HepG2 (cell line): ENCODE measurements around the gene PDCD10. TPM values are rescaled to one million over a fixed set of nuclear protein-coding genes. Genes with fewer than 3 reads are reported as not detected.

ENCODE experiments used
- ATAC-seq: fragments of 200-7000 bp; cut with Tn5 transposase; 3 replicates; pipeline ENCODE4 v1.9.1; 2020; ENCODE audit warnings: mild to moderate bottlenecking, moderate library complexity
- BruUV-seq: library from RNA; stranded (reverse); fragments of 400-500 nt; replicated peaks from 2 replicates; lab custom pipeline; 2021; lab: Mats Ljungman, UMichigan
- CTCF ChIA-PET: fragments of 300-600 bp; formaldehyde crosslinking; extraction: SDS; loops from one replicate; lab custom pipeline; 2021; ENCODE audit warnings: low total read pairs, inconsistent platforms, low intra/inter-chr PET ratio; lab: Yijun Ruan, JAX
- POLR2A ChIA-PET: fragments of 350-600 bp; sonication (Branson Sonifier 250); formaldehyde crosslinking; loops from one replicate; lab custom pipeline; 2020; ENCODE audit warnings: antibody characterized with exemption, inconsistent platforms; lab: Yijun Ruan, JAX
- DNase-seq: peaks from one replicate; pipeline ENCODE4 v3.0.0-alpha.2; 2015; ENCODE audit warnings: low spot score
- FAIRE-seq: peaks from 3 replicates; lab custom pipeline; 2011; peaks lifted over from hg19 to GRCh38; lab: Jason Lieb, UNC
- H2AFZ ChIP-seq: one replicate; pipeline ENCODE4 v1.6.1; 2011; ENCODE audit warnings: low read length, inconsistent platforms
- H3K27ac ChIP-seq: fragments of 300-600 bp; 3 replicates; pipeline ENCODE4 v1.8.0; 2011; ENCODE audit warnings: mixed run types, mild to moderate bottlenecking, mixed read lengths, low read length, inconsistent platforms; ENCODE audit not compliant: insufficient read depth; ENCODE audit errors: extremely low read length
- H3K27me3 ChIP-seq, 2 experiments: fragments of 200-600 bp in 1 of 2; 2 replicates in 1 of 2; 3 replicates in 1 of 2; pipeline versions ENCODE4 v1.6.0 to v1.8.0; 2011; ENCODE audit warnings: low read length in 2 of 2, mild to moderate bottlenecking in 2 of 2, moderate library complexity in 2 of 2, inconsistent platforms in 1 of 2; ENCODE audit not compliant: insufficient read depth in 2 of 2, control insufficient read depth in 1 of 2
- H3K36me3 ChIP-seq, 2 experiments: fragments of 200-600 bp in 1 of 2; replicated peaks in 1 of 2; 2 replicates in 1 of 2; 3 replicates in 1 of 2; pipeline versions ENCODE4 v1.5.1 to v1.8.0; 2011; ENCODE audit warnings: low read length in 2 of 2, inconsistent platforms in 1 of 2; ENCODE audit not compliant: insufficient read depth in 2 of 2, control insufficient read depth in 1 of 2
- H3K4me1 ChIP-seq: 2 replicates; pipeline ENCODE4 v1.5.1; 2012; ENCODE audit warnings: low read length, inconsistent platforms; ENCODE audit not compliant: insufficient read depth
- H3K4me2 ChIP-seq: 2 replicates; pipeline ENCODE4 v1.6.0; 2011; ENCODE audit warnings: low read depth, low read length, inconsistent platforms
- H3K4me3 ChIP-seq, 3 experiments: fragments of 200-600 bp in 1 of 3; sonication (generic), shearing (Covaris generic) in 1 of 3; replicated peaks in 1 of 3; 2 replicates each; pipeline ENCODE4 v1.5.1; 2011 to 2016; ENCODE audit warnings: low read length in 3 of 3, inconsistent platforms in 2 of 3, low read depth in 2 of 3, mild to moderate bottlenecking in 2 of 3, control low read depth in 1 of 3, mixed read lengths in 1 of 3; ENCODE audit not compliant: insufficient read depth in 1 of 3
- H3K79me2 ChIP-seq: one replicate; pipeline ENCODE4 v1.6.1; 2011; ENCODE audit warnings: low read length, inconsistent platforms; ENCODE audit not compliant: insufficient read depth
- H3K9ac ChIP-seq: 2 replicates; pipeline ENCODE4 v1.6.0; 2011; ENCODE audit warnings: mild to moderate bottlenecking, low read depth, low read length, inconsistent platforms; ENCODE audit not compliant: insufficient read depth
- H3K9me3 ChIP-seq: 2 replicates; pipeline ENCODE4 v1.5.1; 2012; ENCODE audit warnings: mild to moderate bottlenecking, low read length
- H4K20me1 ChIP-seq: 2 replicates; pipeline ENCODE4 v1.6.0; 2011; ENCODE audit warnings: inconsistent platforms, mild to moderate bottlenecking, low read length, moderate library complexity; ENCODE audit not compliant: insufficient read depth
- ETV5 ChIP-seq: IDR thresholded peaks from 2 replicates; pipeline ENCODE4 v1.6.1; 2018; ENCODE audit warnings: missing biosample characterization, missing genetic modification reagents, inconsistent platforms, borderline replicate concordance
- HOXA5 ChIP-seq: sonication (generic); formaldehyde crosslinking; IDR thresholded peaks from 2 replicates; pipeline ENCODE4 v1.4.0; 2020; ENCODE audit warnings: missing genetic modification reagents
- MTA3 ChIP-seq: sonication (generic); formaldehyde crosslinking; IDR thresholded peaks from 2 replicates; pipeline ENCODE4 v1.4.0; 2020; ENCODE audit warnings: missing genetic modification reagents
- NFE2L1 ChIP-seq: sonication (generic); formaldehyde crosslinking; IDR thresholded peaks from 2 replicates; pipeline ENCODE4 v1.4.0; 2020; ENCODE audit warnings: missing genetic modification reagents, mild to moderate bottlenecking, borderline replicate concordance
- NR3C1 ChIP-seq: sonication (generic); formaldehyde crosslinking; IDR thresholded peaks from 2 replicates; pipeline ENCODE4 v1.4.0; 2020; ENCODE audit warnings: missing genetic modification reagents
- SKI ChIP-seq: fragments of 450-650 bp; IDR thresholded peaks from one replicate; pipeline ENCODE4 v1.6.1; 2018; ENCODE audit warnings: mild to moderate bottlenecking; ENCODE audit not compliant: partially characterized antibody
- STAT5B ChIP-seq: sonication (generic); formaldehyde crosslinking; IDR thresholded peaks from 2 replicates; pipeline ENCODE4 v1.4.0; 2020; ENCODE audit warnings: missing genetic modification reagents
- ZNF224 ChIP-seq: sonication (generic); formaldehyde crosslinking; IDR thresholded peaks from 2 replicates; pipeline ENCODE4 v1.5.0; 2020; ENCODE audit warnings: mild to moderate bottlenecking, missing genetic modification reagents
- ZNF569 ChIP-seq: sonication (generic); formaldehyde crosslinking; IDR thresholded peaks from 2 replicates; pipeline ENCODE4 v1.5.0; 2020; ENCODE audit warnings: mild to moderate bottlenecking, missing genetic modification reagents, moderate library complexity, borderline replicate concordance
- ZNF790 ChIP-seq: sonication (generic); formaldehyde crosslinking; IDR thresholded peaks from 2 replicates; pipeline ENCODE4 v1.8.0; 2022; ENCODE audit warnings: missing genetic modification reagents, mild to moderate bottlenecking, borderline replicate concordance
- ZNF879 ChIP-seq: sonication (generic); formaldehyde crosslinking; IDR thresholded peaks from 2 replicates; pipeline ENCODE4 v1.8.1; 2023; ENCODE audit warnings: missing genetic modification reagents
- WGBS: methylation state at CpG from one replicate; pipeline ENCODE4 v1.1.6; 2017; ENCODE audit warnings: low lambda C conversion rate; 5-methylcytosine and 5-hydroxymethylcytosine counted together
- in situ Hi-C: cut with HindIII; loops from 2 replicates; pipeline ENCODE4 v1.10.0; 2017; ENCODE audit warnings: low pct_unique_long_range_greater_than_20kb; ENCODE audit not compliant: extremely low pct_ligation_motif_present
- intact Hi-C: fragments of 100-400 bp; cut with micrococcal nuclease; formaldehyde crosslinking; loops from one replicate; pipeline ENCODE4 v1.10.0; 2022; ENCODE audit not compliant: unreplicated experiment
- polyA plus RNA-seq, 8 experiments: library from polyadenylated mRNA; depleted of rRNA in 3 of 8; stranded (reverse) in 7 of 8; unstranded in 1 of 8; fragments of >200 nt; fragmentation: Illumina TruSeq in 4 of 8; extraction: Trizol in 4 of 8; gene quantifications; 2 replicates each; pipeline versions ENCODE4 v1.2.1 to v1.2.3, GENCODE V29; 2011 to 2016; ENCODE audit warnings: low read depth in 4 of 8, missing spikeins in 1 of 8, mixed read lengths in 1 of 8; ENCODE audit not compliant: insufficient read depth in 1 of 8
- total RNA-seq, 5 experiments: library from RNA; depleted of rRNA; stranded (reverse); fragments of >200 nt; fragmentation: Illumina TruSeq; extraction: Trizol; gene quantifications; 2 replicates each; pipeline ENCODE4 v1.2.3, GENCODE V29; 2016; ENCODE audit warnings: low read depth in 1 of 5
- TF ChIP-seq, protein P1 (sequence below): sonication (generic); formaldehyde crosslinking; IDR thresholded peaks from 2 replicates; pipeline ENCODE4 v1.5.0; 2020; ENCODE audit warnings: missing genetic modification reagents
- TF ChIP-seq, protein P2 (sequence below): IDR thresholded peaks from 2 replicates; pipeline ENCODE4 v1.6.1; 2018; ENCODE audit warnings: missing genetic modification reagents
- TF ChIP-seq, protein P3 (sequence below): sonication (generic); formaldehyde crosslinking; IDR thresholded peaks from 2 replicates; pipeline ENCODE4; 2020; ENCODE audit warnings: missing genetic modification reagents, mild to moderate bottlenecking, borderline replicate concordance

PDCD10 gene
- total and polyA plus RNA-seq, 2 of the 13 experiments (the other 11 are each of a cell fraction or from before 2014, with no cell fraction given) = 48.5 to 53.9 TPM

DNA sequence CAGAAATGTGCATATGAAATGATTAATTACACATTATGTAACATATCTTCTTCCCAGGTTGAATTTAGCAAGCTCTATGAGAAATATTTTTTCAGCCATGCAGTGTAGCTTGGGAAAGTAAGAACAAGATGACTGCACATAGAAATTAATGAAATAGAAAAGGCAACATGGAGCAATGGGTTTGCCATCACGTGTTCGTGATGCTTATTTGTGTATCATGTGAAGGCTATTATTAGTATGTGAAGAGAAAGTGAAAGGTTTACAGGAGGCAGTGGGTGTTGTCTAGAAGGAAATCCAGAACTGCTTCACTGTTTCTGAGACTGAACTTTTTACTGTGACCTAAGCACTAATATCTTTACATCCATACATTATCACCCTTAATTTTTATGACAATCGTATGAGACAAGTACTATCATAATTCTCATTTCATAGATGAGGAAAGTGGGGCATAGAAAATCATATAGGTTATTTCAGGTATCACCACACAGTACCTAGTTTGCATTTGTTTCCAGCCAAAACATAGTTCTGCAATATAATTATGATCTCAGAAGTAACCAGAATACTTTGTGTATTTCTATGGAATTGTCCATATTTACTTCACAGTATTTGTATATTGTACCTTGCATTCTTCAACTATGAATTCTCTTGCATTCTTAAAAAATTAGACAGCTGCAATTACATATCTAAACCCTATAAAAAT, 15.7 kb upstream of the PDCD10 start:
- intact Hi-C loops = no loop called here
- Histone ChIP-seq H3K4me1 (peaks cover 11% of the 10 kb centered on the region), H3K27ac (no peak overlapping the region), H3K9ac (no peak overlapping the region), H4K20me1 (no peaks in the 10 kb centered on the region), H3K36me3 (no peaks in the 10 kb centered on the region), H3K4me2 (no peak overlapping the region), H2AFZ (no peak overlapping the region), H3K79me2 (no peaks in the 10 kb centered on the region), H3K27me3 (no peaks in the 10 kb centered on the region; a peak in 1 of 5 replicates), H3K4me3 (no peak overlapping the region), H3K9me3 (no peaks in the 10 kb centered on the region)
- WGBS = 94% methylated on average over 3 of the region's 3 CpGs
- CTCF ChIA-PET = no interaction called here
- ATAC-seq (no peak), FAIRE-seq (no peak), DNase-seq (no peak)
- POLR2A ChIA-PET = no interaction called here
- no peak for TF ChIP-seq MTA3 (CRISPR knock-in tag)
- TF ChIP-seq ZNF224 (CRISPR knock-in tag) = no peak
- no peak for TF ChIP-seq HOXA5 (CRISPR knock-in tag)
- BruUV-seq = no TSS peak
- in situ Hi-C loops = no loop called here

DNA sequence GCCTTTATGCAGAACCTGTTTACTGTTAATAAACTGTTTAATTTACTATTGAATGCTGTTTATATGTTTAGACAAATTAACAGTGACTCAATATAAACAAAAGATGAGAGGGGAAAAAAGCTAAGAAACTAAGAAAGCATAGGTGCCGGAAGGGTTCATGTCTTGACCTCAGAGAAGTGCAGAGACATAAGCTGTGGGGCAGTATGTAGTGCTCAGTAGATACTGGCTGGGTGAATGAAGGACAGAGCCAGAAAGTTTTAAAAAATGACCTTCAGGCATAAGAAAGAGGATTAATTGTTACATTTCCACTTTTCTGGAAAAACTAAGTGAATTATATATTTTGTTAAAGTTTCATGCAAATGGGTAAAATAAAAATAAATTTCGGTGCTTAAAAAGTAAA, 15.0 kb upstream of the PDCD10 start:
- ATAC-seq (no peak), DNase-seq (no peak), FAIRE-seq (no peak)
- no peak for TF ChIP-seq ZNF879 (CRISPR knock-in tag)
- no peak for TF ChIP-seq NFE2L1 (CRISPR knock-in tag)
- TF ChIP-seq ZNF569 (CRISPR knock-in tag) = no peak
- no peak for TF ChIP-seq SKI
- TF ChIP-seq, protein P1, sequence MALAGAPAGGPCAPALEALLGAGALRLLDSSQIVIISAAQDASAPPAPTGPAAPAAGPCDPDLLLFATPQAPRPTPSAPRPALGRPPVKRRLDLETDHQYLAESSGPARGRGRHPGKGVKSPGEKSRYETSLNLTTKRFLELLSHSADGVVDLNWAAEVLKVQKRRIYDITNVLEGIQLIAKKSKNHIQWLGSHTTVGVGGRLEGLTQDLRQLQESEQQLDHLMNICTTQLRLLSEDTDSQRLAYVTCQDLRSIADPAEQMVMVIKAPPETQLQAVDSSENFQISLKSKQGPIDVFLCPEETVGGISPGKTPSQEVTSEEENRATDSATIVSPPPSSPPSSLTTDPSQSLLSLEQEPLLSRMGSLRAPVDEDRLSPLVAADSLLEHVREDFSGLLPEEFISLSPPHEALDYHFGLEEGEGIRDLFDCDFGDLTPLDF (CRISPR knock-in tag) = no peak
- TF ChIP-seq, protein P2, sequence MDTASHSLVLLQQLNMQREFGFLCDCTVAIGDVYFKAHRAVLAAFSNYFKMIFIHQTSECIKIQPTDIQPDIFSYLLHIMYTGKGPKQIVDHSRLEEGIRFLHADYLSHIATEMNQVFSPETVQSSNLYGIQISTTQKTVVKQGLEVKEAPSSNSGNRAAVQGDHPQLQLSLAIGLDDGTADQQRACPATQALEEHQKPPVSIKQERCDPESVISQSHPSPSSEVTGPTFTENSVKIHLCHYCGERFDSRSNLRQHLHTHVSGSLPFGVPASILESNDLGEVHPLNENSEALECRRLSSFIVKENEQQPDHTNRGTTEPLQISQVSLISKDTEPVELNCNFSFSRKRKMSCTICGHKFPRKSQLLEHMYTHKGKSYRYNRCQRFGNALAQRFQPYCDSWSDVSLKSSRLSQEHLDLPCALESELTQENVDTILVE (CRISPR knock-in tag) = no peak
- TF ChIP-seq STAT5B (CRISPR knock-in tag) = no peak
- TF ChIP-seq ETV5 = no peak
- no peak for TF ChIP-seq ZNF790
- TF ChIP-seq, protein P3, sequence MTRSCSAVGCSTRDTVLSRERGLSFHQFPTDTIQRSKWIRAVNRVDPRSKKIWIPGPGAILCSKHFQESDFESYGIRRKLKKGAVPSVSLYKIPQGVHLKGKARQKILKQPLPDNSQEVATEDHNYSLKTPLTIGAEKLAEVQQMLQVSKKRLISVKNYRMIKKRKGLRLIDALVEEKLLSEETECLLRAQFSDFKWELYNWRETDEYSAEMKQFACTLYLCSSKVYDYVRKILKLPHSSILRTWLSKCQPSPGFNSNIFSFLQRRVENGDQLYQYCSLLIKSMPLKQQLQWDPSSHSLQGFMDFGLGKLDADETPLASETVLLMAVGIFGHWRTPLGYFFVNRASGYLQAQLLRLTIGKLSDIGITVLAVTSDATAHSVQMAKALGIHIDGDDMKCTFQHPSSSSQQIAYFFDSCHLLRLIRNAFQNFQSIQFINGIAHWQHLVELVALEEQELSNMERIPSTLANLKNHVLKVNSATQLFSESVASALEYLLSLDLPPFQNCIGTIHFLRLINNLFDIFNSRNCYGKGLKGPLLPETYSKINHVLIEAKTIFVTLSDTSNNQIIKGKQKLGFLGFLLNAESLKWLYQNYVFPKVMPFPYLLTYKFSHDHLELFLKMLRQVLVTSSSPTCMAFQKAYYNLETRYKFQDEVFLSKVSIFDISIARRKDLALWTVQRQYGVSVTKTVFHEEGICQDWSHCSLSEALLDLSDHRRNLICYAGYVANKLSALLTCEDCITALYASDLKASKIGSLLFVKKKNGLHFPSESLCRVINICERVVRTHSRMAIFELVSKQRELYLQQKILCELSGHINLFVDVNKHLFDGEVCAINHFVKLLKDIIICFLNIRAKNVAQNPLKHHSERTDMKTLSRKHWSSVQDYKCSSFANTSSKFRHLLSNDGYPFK (CRISPR knock-in tag) = no peak
- TF ChIP-seq NR3C1 (CRISPR knock-in tag) = no peak
- H3K4me2 ChIP-seq = no peak overlapping the region
- no TSS peak for BruUV-seq
- H3K4me1 ChIP-seq = peaks cover 11% of the 10 kb centered on the region
- no peaks in the 10 kb centered on the region for H3K79me2 ChIP-seq
- no peaks in the 10 kb centered on the region for H3K36me3 ChIP-seq
- H3K27me3 ChIP-seq = no peaks in the 10 kb centered on the region; a peak in 1 of 5 replicates
- H2AFZ ChIP-seq = no peak overlapping the region
- H3K9ac ChIP-seq = no peak overlapping the region
- in situ Hi-C loops = no loop called here
- CTCF ChIA-PET = no interaction called here
- H3K9me3 ChIP-seq = no peaks in the 10 kb centered on the region
- intact Hi-C loops = no loop called here
- no peaks in the 10 kb centered on the region for H4K20me1 ChIP-seq
- H3K4me3 ChIP-seq = no peak overlapping the region
- 94% methylated on average over 2 of the region's 2 CpGs for WGBS
- POLR2A ChIA-PET = no interaction called here
- no peak overlapping the region for H3K27ac ChIP-seq
